H1 (cell line): Measurements from ENCODE around the gene CWC25.

Source experiments
- CBX5 ChIP-seq: fragments of 300-800, 300-1000 bp; sonication (generic); IDR thresholded peaks from 2 replicates; pipeline ENCODE4 v1.7.1; 2016; ENCODE audit warnings: antibody characterized with exemption, low read length, low read depth
- CEBPB ChIP-seq: IDR thresholded peaks from 2 replicates; pipeline ENCODE4 v1.6.1; 2012; ENCODE audit warnings: low read depth, low read length
- EZH2 ChIP-seq: fragments of 200-600 bp; sonication (generic); IDR thresholded peaks from 2 replicates; pipeline ENCODE4 v1.7.1; 2012; ENCODE audit warnings: low read depth, mild to moderate bottlenecking, moderate library complexity, low read length, inconsistent platforms; ENCODE audit not compliant: severe bottlenecking
- HDAC6 ChIP-seq: IDR thresholded peaks from one replicate; pipeline ENCODE4 v1.7.1; 2012; ENCODE audit warnings: low read depth, mild to moderate bottlenecking, inconsistent platforms, low read length, moderate library complexity
- RAD21 ChIP-seq, 2 experiments: IDR thresholded peaks in 1 of 2; conservative IDR thresholded peaks in 1 of 2; 2 replicates each; pipeline ENCODE4 v1.6.1; 2011; ENCODE audit warnings: low read depth in 2 of 2, low read length in 2 of 2, improper control_type of control experiment in 1 of 2, inconsistent platforms in 1 of 2, mild to moderate bottlenecking in 1 of 2, moderate library complexity in 1 of 2
- TF ChIP-seq, protein P1 (sequence below), 3 experiments: IDR thresholded peaks; 1 replicate in 2 of 3; 2 replicates in 1 of 3; pipeline versions ENCODE4 v1.5.1 to v1.6.1; 2011; ENCODE audit warnings: low read length in 3 of 3, mild to moderate bottlenecking in 3 of 3, inconsistent platforms in 2 of 3, low read depth in 1 of 3, moderate library complexity in 1 of 3; ENCODE audit not compliant: insufficient read depth in 1 of 3; ENCODE audit errors: control extremely low read depth in 1 of 3
- TF ChIP-seq, protein P2 (sequence below): IDR thresholded peaks from 2 replicates; pipeline ENCODE4 v1.6.1; 2011; ENCODE audit warnings: low read length, improper control_type of control experiment

DNA sequence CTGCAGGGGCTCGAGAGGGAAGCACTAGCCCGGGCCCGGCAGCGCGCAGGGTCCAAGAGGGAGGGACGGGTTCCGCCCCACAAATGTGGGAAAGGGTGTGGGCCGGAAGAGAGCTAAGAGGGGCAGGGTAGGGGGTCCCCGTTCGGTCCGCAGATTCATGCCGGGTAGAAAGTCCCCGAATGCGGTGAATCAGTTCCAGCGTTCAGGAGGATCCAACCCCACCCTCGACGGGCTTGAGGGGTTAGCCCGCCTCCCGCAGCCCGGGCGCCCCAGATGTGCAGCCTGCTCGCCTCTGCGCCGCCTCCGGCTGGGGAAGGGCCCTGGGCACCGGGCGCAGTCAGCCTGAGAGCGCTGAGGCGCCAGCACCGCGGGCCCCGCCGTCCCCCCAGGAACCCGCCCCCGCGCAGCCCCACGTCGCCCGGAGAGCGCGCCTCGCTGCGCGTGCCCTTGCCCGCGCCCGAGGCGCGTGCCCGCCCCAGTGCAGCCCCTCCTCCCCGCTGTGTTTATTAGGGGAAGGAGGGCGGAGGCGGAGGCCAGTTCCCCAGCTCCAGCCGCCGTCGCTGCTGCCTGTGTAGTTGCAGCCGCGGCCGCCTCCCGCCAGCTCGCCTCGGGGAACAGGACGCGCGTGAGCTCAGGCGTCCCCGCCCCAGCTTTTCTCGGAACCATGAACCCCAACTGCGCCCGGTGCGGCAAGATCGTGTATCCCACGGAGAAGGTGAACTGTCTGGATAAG lies 44.6 kb upstream of the CWC25 start, which contains the start of gene LASP1:
- TF ChIP-seq, protein P1, sequence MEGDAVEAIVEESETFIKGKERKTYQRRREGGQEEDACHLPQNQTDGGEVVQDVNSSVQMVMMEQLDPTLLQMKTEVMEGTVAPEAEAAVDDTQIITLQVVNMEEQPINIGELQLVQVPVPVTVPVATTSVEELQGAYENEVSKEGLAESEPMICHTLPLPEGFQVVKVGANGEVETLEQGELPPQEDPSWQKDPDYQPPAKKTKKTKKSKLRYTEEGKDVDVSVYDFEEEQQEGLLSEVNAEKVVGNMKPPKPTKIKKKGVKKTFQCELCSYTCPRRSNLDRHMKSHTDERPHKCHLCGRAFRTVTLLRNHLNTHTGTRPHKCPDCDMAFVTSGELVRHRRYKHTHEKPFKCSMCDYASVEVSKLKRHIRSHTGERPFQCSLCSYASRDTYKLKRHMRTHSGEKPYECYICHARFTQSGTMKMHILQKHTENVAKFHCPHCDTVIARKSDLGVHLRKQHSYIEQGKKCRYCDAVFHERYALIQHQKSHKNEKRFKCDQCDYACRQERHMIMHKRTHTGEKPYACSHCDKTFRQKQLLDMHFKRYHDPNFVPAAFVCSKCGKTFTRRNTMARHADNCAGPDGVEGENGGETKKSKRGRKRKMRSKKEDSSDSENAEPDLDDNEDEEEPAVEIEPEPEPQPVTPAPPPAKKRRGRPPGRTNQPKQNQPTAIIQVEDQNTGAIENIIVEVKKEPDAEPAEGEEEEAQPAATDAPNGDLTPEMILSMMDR (IDR thresholded peaks at IDR 0.05; ENCODE audit: control extremely low read depth in 1 of 3, insufficient read depth in 1 of 3, low read depth in 1 of 3, low read length in 3 of 3): no peak
- no peak for TF ChIP-seq CBX5
- TF ChIP-seq CEBPB: no peak
- TF ChIP-seq, protein P2, sequence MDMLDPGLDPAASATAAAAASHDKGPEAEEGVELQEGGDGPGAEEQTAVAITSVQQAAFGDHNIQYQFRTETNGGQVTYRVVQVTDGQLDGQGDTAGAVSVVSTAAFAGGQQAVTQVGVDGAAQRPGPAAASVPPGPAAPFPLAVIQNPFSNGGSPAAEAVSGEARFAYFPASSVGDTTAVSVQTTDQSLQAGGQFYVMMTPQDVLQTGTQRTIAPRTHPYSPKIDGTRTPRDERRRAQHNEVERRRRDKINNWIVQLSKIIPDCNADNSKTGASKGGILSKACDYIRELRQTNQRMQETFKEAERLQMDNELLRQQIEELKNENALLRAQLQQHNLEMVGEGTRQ: no peak
- no peak for TF ChIP-seq HDAC6
- no peak for TF ChIP-seq EZH2
- no peak for TF ChIP-seq RAD21 (IDR thresholded peaks at IDR 0.05 in 1 of 2, conservative IDR thresholded peaks at IDR 0.05 in 1 of 2; ENCODE audit: low read depth in 2 of 2, low read length in 2 of 2)
